ENCODE data around the gene ADGRG6.

The ADGRG6 gene

GRCh38 chr6:142286088-142286409 is 15.8 kb upstream of the ADGRG6 start:
- TF ChIP-seq, protein P1, sequence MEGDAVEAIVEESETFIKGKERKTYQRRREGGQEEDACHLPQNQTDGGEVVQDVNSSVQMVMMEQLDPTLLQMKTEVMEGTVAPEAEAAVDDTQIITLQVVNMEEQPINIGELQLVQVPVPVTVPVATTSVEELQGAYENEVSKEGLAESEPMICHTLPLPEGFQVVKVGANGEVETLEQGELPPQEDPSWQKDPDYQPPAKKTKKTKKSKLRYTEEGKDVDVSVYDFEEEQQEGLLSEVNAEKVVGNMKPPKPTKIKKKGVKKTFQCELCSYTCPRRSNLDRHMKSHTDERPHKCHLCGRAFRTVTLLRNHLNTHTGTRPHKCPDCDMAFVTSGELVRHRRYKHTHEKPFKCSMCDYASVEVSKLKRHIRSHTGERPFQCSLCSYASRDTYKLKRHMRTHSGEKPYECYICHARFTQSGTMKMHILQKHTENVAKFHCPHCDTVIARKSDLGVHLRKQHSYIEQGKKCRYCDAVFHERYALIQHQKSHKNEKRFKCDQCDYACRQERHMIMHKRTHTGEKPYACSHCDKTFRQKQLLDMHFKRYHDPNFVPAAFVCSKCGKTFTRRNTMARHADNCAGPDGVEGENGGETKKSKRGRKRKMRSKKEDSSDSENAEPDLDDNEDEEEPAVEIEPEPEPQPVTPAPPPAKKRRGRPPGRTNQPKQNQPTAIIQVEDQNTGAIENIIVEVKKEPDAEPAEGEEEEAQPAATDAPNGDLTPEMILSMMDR (IDR thresholded peaks at IDR 0.05; ENCODE audit: extremely low read depth, insufficient read depth, missing control alignments): no peak
- in situ Hi-C loops (cut with MboI; ENCODE audit: low pct_unique_long_range_greater_than_20kb, low sequenced_read_pairs, unreplicated experiment): no loop called here
- no peak for DNase-seq (ENCODE audit: low spot score)

DNA sequence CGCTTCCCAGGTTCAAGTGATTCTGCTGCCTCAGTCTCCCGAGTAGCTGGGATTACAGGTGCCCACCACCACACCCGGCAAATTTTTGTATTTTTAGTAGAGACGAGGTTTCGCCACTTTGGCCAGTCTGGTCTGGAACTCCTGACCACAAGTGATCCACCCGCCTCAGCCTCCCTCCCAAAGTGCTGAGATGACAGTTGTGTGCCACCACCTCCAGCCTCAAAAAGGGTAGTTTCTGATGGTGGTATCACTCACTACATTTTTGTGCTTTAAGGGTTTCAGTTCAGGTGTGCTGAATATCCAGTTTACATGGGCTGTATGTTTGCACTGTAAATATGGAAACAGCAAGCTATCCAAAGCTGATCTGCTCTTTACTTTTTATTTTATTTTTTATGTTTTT is 12.1 kb upstream of the ADGRG6 start:
- TF ChIP-seq, protein P1 (IDR thresholded peaks at IDR 0.05; ENCODE audit: extremely low read depth, insufficient read depth, missing control alignments): no peak
- DNase-seq (ENCODE audit: low spot score): no peak
- in situ Hi-C loops (cut with MboI; ENCODE audit: low pct_unique_long_range_greater_than_20kb, low sequenced_read_pairs, unreplicated experiment): no loop called here

- no peak for DNase-seq (ENCODE audit: low spot score)
- TF ChIP-seq, protein P1 (IDR thresholded peaks at IDR 0.05; ENCODE audit: extremely low read depth, insufficient read depth, missing control alignments): no peak
- in situ Hi-C loops (cut with MboI; ENCODE audit: low pct_unique_long_range_greater_than_20kb, low sequenced_read_pairs, unreplicated experiment): no loop called here
Observed at GRCh38 chr6:142290851-142291250, 11.0 kb upstream of the ADGRG6 start.

DNA sequence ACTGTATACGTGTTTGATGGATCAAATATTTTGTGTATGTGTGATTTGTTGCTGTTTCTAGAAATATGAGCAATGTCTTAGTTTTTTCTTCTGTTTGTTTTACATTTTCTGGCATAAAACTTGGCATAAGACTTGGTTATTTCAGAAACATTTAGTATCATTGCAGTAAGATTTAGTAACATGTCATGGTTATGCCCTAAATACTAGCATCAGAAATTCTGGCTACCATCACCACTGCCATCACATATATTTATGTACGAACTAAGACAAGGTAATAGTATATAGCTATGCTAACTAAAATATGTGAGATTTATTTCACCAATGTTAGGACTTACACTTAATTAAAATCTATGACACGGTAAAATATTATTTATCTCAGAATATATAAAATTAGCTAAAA is 10.3 kb upstream of the ADGRG6 start:
- in situ Hi-C loops (cut with MboI; ENCODE audit: low pct_unique_long_range_greater_than_20kb, low sequenced_read_pairs, unreplicated experiment): no loop called here
- TF ChIP-seq, protein P1 (IDR thresholded peaks at IDR 0.05; ENCODE audit: extremely low read depth, insufficient read depth, missing control alignments): no peak
- DNase-seq (ENCODE audit: low spot score): no peak

DNA sequence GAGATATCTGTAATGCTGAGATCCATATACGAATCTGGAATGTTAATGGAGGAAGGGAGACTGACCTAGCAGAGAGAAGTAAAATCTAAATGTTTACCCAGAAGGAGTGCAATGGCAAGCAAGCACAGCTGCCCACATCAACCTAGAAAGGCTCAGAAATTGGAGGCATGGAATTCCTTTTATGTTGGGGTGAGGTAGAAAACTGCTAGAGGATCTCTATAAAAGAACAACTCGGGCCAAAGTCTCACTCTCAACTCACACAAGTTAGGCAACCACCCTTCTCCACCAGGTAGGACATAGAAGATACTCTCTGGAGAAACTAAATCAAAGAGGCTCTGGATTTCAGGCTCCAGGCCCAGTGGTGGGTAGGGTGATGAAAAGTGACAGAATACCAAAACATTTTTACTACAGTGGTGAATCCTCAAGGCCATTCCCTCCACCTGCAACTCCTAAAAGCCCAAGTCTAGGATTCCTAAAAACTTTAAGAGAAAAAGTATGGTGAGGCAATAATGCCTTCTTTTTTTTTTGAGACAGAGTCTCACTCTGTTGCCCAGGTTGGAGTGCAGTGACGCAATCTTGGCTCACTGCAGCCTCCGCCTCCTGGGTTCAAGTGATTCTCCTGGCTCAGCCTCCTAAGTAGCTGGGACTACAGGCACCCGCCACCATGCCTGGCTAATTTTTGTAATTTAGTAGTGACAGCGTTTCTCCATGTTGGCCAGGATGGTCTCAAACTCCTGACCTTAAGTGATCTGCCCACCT is 9.5 kb upstream of the ADGRG6 start:
- in situ Hi-C loops (cut with MboI; ENCODE audit: low pct_unique_long_range_greater_than_20kb, low sequenced_read_pairs, unreplicated experiment): no loop called here
- DNase-seq (ENCODE audit: low spot score): no peak
- TF ChIP-seq, protein P1 (IDR thresholded peaks at IDR 0.05; ENCODE audit: extremely low read depth, insufficient read depth, missing control alignments): no peak

GRCh38 chr6:142293121-142293520 is 8.7 kb upstream of the ADGRG6 start:
- DNase-seq (ENCODE audit: low spot score): no peak
- TF ChIP-seq, protein P1 (IDR thresholded peaks at IDR 0.05; ENCODE audit: extremely low read depth, insufficient read depth, missing control alignments): no peak
- in situ Hi-C loops (cut with MboI; ENCODE audit: low pct_unique_long_range_greater_than_20kb, low sequenced_read_pairs, unreplicated experiment): no loop called here
